Tibial artery (tissue), 4 donors: ENCODE results near the gene RXRG.

ENCODE experiments used
- DNase-seq, 2 donors: peaks; one replicate each; pipeline ENCODE4 v3.0.0-alpha.2; 2019
- H3K27ac ChIP-seq, 2 donors: fragments of 200-600 bp; sonication (generic) in 1 of 2; 1 replicate in 1 of 2; 2 replicates in 1 of 2; pipeline ENCODE4 v1.5.1; 2018 to 2019; ENCODE audit warnings: mild to moderate bottlenecking in 1 of 2
- H3K27me3 ChIP-seq, 2 donors: fragments of 200-600 bp; sonication (generic) in 1 of 2; one replicate each; pipeline versions ENCODE4 v1.5.1 to v1.6.0; 2016 to 2019
- H3K36me3 ChIP-seq, 3 donors: fragments of 200-600 bp; sonication (generic) in 2 of 3; one replicate each; pipeline ENCODE4 v1.5.1; 2016 to 2019; ENCODE audit warnings: mild to moderate bottlenecking in 2 of 3
- H3K4me1 ChIP-seq, 4 donors: fragments of 200-600 bp; sonication (generic) in 2 of 4; 1 replicate in 3 of 4; 2 replicates in 1 of 4; pipeline ENCODE4 v1.5.1; 2016 to 2019
- H3K4me3 ChIP-seq, 2 donors: fragments of 200-600 bp; sonication (generic) in 1 of 2; 1 replicate in 1 of 2; 2 replicates in 1 of 2; pipeline ENCODE4 v1.5.1; 2018 to 2019; ENCODE audit warnings: mild to moderate bottlenecking in 2 of 2
- H3K9me3 ChIP-seq, 3 donors: fragments of 200-600 bp; sonication (generic) in 1 of 3; one replicate each; pipeline ENCODE4 v1.5.1; 2016 to 2019
- intact Hi-C: fragments of 100-400 bp; cut with DNase I; formaldehyde crosslinking; loops from one replicate; pipeline ENCODE4 v1.15.0; 2023; ENCODE audit warnings: low total_unique reads
- TF ChIP-seq, protein P1 (sequence below), 2 experiments: fragments of 200-600 bp in 1 of 2; fragments of 450-650 bp in 1 of 2; IDR thresholded peaks; one replicate each; pipeline ENCODE4 v1.5.1; 2017 to 2019; ENCODE audit warnings: antibody characterized with exemption in 2 of 2, mild to moderate bottlenecking in 1 of 2, moderate library complexity in 1 of 2

Gene RXRG

DNA sequence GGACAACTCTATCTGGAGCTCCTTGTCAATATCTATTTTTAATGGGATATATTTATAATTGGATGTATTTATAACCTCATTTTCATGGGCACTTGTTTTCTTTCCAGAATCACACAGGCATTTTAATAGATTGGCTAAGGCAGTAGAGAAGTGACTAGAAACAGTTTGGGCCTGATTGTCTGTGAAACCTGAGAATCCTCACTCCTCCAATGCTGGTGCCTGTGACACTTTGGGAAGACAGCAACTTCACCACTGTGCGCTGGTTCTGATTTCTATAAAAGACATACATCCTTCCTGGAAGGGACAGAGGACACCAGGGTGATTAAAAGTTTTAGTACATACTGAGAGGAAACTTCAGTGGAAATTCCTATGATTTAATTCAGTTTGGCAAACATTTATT lies 39.6 kb upstream of the RXRG start:
- Histone ChIP-seq H3K4me3 (no peak overlapping the region), H3K36me3 (no peaks in the 10 kb centered on the region), H3K27me3 (no peaks in the 10 kb centered on the region), H3K27ac (no peak overlapping the region), H3K9me3 (no peaks in the 10 kb centered on the region), H3K4me1 (no peaks in the 10 kb centered on the region)
- intact Hi-C loops, result no loop called here
- no peak for DNase-seq
- TF ChIP-seq, protein P1, sequence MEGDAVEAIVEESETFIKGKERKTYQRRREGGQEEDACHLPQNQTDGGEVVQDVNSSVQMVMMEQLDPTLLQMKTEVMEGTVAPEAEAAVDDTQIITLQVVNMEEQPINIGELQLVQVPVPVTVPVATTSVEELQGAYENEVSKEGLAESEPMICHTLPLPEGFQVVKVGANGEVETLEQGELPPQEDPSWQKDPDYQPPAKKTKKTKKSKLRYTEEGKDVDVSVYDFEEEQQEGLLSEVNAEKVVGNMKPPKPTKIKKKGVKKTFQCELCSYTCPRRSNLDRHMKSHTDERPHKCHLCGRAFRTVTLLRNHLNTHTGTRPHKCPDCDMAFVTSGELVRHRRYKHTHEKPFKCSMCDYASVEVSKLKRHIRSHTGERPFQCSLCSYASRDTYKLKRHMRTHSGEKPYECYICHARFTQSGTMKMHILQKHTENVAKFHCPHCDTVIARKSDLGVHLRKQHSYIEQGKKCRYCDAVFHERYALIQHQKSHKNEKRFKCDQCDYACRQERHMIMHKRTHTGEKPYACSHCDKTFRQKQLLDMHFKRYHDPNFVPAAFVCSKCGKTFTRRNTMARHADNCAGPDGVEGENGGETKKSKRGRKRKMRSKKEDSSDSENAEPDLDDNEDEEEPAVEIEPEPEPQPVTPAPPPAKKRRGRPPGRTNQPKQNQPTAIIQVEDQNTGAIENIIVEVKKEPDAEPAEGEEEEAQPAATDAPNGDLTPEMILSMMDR (IDR thresholded peaks at IDR 0.05), result no peak

DNA sequence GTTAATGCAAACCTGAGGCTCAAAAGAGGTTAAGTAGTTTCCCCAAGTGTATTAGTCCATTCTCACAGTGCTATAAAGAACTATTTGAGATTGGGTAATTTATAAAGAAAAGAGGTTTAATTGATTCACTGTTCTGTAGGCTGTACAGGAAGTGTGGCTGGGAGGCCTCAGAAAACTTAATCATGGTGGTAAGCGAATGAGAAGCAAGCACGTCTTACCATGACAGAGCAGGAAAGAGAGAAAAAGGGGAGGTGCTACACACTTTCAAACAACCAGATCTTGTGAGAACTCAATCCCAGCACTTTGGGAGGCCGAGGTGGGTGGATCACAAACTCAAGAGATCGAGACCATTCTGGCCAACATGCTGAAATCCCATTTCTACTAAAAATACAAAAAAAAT lies 38.5 kb upstream of the RXRG start:
- TF ChIP-seq, protein P1 (IDR thresholded peaks at IDR 0.05), result no peak
- intact Hi-C loops, result no loop called here
- no peaks in the 10 kb centered on the region for H3K4me1 ChIP-seq

DNA sequence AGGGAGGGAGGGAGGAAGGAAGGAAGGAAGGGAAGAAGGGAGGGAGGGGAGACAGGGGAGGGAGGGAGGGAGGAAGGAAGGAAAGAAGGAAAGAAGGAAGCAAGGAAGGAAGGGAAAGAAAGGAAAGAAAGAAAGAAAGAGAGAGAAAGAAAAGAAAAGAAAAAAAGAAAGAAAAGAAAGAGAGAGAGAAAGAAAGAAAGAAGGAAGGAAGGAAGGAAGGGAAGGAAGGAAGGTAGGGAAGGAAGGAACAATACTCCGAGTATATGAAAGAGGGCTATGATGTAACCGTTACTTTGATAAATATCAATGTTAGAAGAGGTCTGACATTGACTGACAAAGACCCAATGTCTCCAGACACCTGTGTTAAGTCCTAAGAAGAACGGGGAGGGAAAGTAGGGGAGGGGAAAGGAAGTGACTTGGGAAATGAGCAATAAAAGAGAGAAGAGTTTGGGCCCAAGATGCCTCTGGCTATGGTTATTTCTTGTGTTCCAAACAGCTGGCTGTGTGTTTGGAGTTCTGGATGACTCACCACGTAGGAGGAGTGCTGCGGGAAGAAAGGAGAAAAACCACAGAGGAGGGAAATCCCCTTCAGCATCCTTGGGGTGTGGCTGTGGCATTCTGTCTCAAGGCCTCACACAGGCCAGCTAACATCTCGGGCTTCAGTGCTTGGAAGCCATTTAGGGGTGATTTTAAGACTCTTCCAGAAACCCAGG lies 37.0 kb upstream of the RXRG start:
- peak in 1 of 2 donors; percentile 60 for DNase-seq
- TF ChIP-seq, protein P1 (IDR thresholded peaks at IDR 0.05), result no peak
- Histone ChIP-seq H3K27me3 (no peaks in the 10 kb centered on the region), H3K27ac (no peak overlapping the region), H3K36me3 (no peaks in the 10 kb centered on the region), H3K4me3 (no peak overlapping the region), H3K4me1 (no peaks in the 10 kb centered on the region), H3K9me3 (no peaks in the 10 kb centered on the region)
- intact Hi-C loops, result no loop called here

More for the DNA sequence above, 38.5 kb upstream of the RXRG start:
- Histone ChIP-seq H3K27me3 (no peaks in the 10 kb centered on the region), H3K27ac (no peak overlapping the region), H3K9me3 (no peaks in the 10 kb centered on the region), H3K4me3 (no peak overlapping the region), H3K36me3 (no peaks in the 10 kb centered on the region)
- DNase-seq, result no peak

DNA sequence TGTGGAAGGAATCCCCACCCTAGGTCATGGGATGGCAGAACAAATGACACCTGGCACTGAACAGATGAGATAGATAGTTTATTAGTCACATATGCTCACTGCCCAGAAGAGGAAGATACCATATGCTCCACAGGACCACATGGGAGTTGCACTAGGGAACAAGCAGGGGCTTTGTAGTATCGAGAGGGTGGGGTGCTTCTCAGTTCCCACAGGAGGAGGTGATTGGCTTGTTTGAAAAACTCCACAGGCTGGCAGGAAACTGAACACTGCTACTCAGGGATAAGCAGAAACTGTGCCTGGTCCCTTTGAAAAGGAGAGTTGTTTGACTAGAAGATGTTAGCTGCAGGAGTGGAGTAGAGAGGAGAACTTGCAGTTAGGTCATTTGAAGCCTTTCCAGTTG lies 31.9 kb upstream of the RXRG start:
- Histone ChIP-seq H3K27ac (no peak overlapping the region), H3K4me3 (no peak overlapping the region), H3K4me1 (no peaks in the 10 kb centered on the region), H3K36me3 (no peaks in the 10 kb centered on the region), H3K9me3 (no peaks in the 10 kb centered on the region), H3K27me3 (no peaks in the 10 kb centered on the region)
- no peak for DNase-seq
- intact Hi-C loops, result no loop called here
- TF ChIP-seq, protein P1 (IDR thresholded peaks at IDR 0.05), result no peak

GRCh38 chr1:165474196-165474595 lies 29.3 kb upstream of the RXRG start:
- TF ChIP-seq, protein P1 (IDR thresholded peaks at IDR 0.05), result no peak
- DNase-seq, result no peak
- no peaks in the 10 kb centered on the region for H3K9me3 ChIP-seq
- intact Hi-C loops, result no loop called here
- H3K27ac ChIP-seq, result no peak overlapping the region
- no peaks in the 10 kb centered on the region for H3K27me3 ChIP-seq
- no peak overlapping the region for H3K4me3 ChIP-seq
- no peaks in the 10 kb centered on the region for H3K4me1 ChIP-seq
- no peaks in the 10 kb centered on the region for H3K36me3 ChIP-seq

DNA sequence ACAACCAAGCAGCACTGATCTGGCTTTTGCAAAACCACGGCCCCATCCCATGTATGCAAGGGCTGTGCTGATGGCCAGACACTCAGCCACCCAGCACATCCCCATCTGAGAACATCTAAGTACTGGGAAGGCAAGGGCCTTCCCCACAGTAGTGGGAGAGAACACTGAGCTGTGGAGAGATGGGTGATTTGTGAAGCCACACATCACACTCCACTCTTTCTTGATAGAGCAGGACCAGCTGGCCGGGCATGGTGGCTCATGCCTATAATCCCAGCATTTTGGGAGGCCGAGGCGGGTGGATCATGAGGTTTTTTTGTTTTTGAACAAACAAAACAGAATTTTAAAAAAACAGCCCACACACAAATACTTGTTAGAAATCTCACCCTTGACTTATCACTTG lies 28.2 kb upstream of the RXRG start:
- DNase-seq, result no peak
- H3K4me1 ChIP-seq, result no peaks in the 10 kb centered on the region
- H3K27me3 ChIP-seq, result no peaks in the 10 kb centered on the region
- intact Hi-C loops, result no loop called here
- TF ChIP-seq, protein P1 (IDR thresholded peaks at IDR 0.05), result no peak
- no peak overlapping the region for H3K4me3 ChIP-seq
- no peaks in the 10 kb centered on the region for H3K9me3 ChIP-seq
- no peaks in the 10 kb centered on the region for H3K36me3 ChIP-seq
- no peak overlapping the region for H3K27ac ChIP-seq
